Astrocyte of the spinal cord (primary cell): ENCODE data around the gene TRPV4.

ENCODE experiments used
- DNase-seq: peaks from one replicate; pipeline ENCODE4 v3.0.0; 2011; ENCODE audit warnings: low read depth, low spot score
- H3K4me3 ChIP-seq: 2 replicates; pipeline ENCODE4 v1.5.1; 2011; ENCODE audit warnings: low read depth, mild to moderate bottlenecking, low read length, moderate library complexity
- in situ Hi-C: cut with HindIII; loops from 2 replicates; pipeline ENCODE4 v1.10.0; 2017; ENCODE audit warnings: low sequenced_read_pairs
- TF ChIP-seq, protein P1 (sequence below): IDR thresholded peaks from 2 replicates; pipeline ENCODE4 v1.5.1; 2012; ENCODE audit warnings: low read depth, mild to moderate bottlenecking, low read length, inconsistent platforms

Gene TRPV4

DNA sequence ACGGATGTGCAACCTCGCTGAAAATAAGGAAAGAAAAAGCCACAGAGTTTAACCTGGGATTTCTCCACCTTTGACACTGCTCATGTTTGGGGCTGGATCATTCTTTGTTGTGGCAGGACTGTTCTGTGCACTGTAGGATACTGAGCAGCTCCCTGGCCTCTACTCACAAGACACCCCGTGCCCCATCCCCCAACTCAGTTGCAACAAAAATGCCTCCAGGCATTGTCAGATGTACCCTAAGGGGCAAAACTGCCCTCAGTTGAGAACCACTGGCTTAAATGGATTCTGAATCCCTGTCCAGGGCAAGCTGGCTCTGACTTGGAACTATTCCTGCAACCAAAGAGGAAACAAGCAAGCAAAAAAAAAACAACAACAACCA lies 45.0 kb upstream of the TRPV4 start:
- in situ Hi-C loops, result no loop called here
- DNase-seq, result no peak
- H3K4me3 ChIP-seq, result no peak overlapping the region
- TF ChIP-seq, protein P1, sequence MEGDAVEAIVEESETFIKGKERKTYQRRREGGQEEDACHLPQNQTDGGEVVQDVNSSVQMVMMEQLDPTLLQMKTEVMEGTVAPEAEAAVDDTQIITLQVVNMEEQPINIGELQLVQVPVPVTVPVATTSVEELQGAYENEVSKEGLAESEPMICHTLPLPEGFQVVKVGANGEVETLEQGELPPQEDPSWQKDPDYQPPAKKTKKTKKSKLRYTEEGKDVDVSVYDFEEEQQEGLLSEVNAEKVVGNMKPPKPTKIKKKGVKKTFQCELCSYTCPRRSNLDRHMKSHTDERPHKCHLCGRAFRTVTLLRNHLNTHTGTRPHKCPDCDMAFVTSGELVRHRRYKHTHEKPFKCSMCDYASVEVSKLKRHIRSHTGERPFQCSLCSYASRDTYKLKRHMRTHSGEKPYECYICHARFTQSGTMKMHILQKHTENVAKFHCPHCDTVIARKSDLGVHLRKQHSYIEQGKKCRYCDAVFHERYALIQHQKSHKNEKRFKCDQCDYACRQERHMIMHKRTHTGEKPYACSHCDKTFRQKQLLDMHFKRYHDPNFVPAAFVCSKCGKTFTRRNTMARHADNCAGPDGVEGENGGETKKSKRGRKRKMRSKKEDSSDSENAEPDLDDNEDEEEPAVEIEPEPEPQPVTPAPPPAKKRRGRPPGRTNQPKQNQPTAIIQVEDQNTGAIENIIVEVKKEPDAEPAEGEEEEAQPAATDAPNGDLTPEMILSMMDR, result no peak

DNA sequence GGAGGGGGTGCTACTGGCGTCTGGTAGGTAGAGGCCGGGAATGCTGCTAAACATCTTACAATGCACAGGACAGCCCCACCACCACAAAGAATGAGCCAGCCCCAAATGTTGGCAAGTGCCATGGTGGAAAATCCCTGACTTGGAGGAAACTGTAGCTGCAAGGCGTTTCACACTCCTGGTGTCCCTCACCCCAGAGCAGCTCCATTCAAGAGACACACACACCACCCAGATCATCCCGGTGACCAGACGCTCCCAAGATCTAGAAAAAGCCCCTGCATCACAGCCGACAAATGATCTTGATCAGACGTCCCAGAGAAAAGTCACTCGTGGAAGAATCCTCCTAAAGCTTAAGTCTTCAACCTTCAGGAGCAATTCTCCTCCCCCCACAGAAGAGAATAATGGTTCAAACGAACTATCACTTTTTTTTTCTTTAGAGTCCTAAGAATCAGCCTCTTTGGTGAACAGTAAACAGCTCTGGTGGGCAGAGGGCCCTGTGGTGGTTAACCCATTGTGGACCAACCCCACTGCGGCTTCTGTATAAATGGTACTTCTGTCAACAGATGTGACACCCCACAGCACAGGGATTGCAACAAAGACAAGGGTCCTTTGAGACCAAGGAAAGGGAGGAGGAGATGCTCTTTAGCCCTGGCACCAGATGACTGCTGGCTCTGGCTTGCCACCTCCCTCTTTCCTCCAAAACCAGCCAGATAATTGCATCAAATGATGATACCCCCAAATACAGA lies 44.5 kb upstream of the TRPV4 start:
- in situ Hi-C loops, result no loop called here
- no peak overlapping the region for H3K4me3 ChIP-seq
- DNase-seq, result no peak

DNA sequence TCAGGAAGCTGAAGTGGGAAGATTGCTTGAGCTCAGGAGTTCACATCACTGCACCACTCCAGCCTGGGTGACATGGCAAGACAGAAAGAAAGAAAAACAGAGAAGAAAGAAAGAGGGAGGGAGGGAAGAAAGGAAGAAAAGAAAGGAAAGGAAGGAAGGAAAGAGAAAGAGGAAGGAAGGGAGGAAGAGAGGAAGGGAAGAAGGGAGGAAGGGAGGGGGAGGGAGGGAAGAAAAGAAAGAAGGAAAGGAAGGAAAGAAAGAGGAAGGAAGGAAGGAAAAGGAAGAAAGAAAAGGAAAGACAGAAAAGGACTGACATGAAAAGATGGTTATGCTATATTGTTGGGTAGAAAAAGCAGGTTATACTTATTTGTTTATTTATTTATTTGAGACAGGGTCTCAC lies 43.2 kb upstream of the TRPV4 start:
- H3K4me3 ChIP-seq, result no peak overlapping the region
- TF ChIP-seq, protein P1, result no peak
- in situ Hi-C loops, result no loop called here
- DNase-seq, result no peak

More for the DNA sequence above, 44.5 kb upstream of the TRPV4 start:
- TF ChIP-seq, protein P1, result no peak

DNA sequence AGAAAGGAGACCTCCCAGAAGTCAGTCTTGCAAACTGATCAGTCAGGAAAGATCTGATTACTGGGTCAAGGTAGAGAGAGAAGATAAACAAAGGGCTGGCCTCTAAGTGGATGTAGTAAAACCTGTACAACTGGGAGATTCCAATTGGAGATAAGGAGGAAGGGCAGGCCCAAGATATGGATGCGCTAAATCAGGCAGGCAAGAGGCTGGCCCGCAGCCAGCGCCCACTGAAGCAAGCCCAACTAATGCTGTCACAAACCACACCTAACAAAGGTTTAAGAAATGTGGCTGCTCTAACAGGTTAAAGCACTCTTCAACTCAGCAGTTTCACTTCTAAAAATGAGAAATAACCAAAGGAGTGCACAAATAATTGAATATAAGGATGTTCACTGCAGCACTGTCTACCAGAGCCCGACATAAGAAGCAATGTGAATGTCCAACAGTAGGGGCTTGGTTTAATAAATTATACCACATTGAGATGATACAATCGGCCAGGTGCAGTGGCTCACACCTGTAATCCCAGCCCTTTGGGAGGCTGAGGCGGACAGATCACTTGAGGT lies 42.5 kb upstream of the TRPV4 start:
- no peak overlapping the region for H3K4me3 ChIP-seq
- in situ Hi-C loops, result no loop called here
- DNase-seq, result no peak
- TF ChIP-seq, protein P1, result no peak

DNA sequence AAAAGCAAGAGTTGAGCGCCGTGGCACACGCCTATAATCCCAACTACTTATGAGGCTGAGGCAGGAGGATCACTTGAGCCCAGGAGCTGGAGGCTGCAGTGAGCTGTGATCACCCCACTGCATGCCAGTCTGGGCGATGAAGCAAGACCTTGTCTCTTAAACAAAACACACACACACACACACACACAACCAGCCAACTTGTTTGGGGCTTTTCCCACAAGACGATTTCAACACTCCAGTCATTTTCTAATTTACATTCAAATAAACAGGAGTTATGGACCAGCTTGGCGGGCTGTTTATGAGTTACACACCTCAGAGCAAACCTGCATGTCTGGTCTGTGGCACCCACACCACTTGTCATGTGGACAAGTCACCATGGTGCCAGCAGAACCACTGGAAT lies 40.5 kb upstream of the TRPV4 start:
- no peak overlapping the region for H3K4me3 ChIP-seq
- no peak for DNase-seq
- in situ Hi-C loops, result no loop called here
- TF ChIP-seq, protein P1, result no peak

DNA sequence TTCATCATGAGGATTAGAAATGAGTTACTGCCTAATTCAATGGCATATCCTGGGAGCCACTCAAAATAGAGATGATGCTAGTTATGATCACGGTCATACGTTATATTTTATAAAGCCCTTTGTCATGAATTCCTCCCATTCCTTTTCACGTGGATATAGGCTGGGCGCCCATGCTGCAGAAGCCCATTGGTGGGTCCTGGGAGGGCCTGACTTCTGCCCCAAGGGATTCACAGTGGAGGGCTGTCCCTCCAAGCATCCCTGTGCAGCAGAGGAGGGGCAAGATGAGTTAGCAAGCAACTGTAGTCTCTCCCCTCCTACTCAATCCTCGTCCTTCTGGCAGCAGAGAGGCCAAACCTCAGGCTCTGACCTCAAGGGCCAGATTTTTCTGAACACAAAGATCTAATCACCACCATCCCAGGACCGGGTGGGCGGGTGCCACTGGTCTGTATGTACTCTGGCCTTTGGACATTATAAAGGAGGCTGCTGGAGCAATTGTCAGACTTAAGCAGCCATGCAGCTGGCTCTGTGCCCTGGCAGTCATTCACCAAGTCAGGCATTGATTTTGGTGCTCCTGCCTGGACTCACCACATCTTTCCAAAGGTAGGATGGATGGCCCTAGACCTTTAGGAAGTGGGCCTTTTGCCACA lies 38.6 kb upstream of the TRPV4 start:
- in situ Hi-C loops, result no loop called here
- TF ChIP-seq, protein P1, result no peak
- H3K4me3 ChIP-seq, result no peak overlapping the region
- DNase-seq, result no peak
